ENCODE measurements around the gene TMEM52. TPM values are rescaled to one million over a fixed set of nuclear protein-coding genes. Genes with fewer than 3 reads are reported as not detected.
A peak's percentile ranks its signal among the peaks of the same experiment; 100 is the strongest.
"Not testable (repeated sequence)": the region's sequence is repeated elsewhere in the genome, so short reads cannot be mapped to it uniquely, and the experiment has no call there.

The TMEM52 gene
- total RNA-seq, 2 donors from 2014 or later: 3.5 to 9.8 TPM

DNA sequence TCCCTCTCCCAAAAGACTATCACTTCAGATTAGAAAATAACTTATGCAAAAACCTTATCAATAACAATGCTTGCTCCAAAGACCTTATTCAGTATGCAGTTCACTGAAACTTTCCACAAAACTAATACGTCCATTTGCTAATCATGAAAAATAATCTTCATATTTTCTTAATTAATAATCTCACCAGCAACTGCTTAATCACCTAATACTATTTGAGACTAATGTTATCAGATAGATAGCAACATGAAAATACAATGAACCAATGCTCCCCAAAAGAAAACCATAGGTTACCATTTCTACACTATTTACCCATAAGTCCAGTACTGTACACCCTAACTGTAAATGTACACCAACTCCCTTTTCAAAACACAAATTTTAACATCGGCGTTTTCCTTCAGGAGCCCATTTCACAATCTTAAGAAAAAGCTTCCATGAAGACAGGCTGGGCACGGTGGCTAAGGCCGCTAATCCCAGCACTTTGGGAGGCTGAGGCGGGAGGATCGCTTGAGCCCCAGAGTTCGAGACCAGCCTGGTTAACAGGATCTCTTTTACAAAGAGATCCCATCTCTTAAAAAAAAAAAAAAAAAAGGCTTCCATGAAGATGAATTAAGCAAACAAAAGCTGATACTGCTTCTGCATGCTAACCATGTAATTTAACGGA is 29.9 kb downstream of the TMEM52 start:
- Histone ChIP-seq H3K9me3 (no peaks in the 10 kb centered on the region), H3K27me3 (no peaks in the 10 kb centered on the region), H3K27ac (peak overlapping the region; percentile 71), H3K36me3 (no peaks in the 10 kb centered on the region), H3K4me1 (peaks cover 28% of the 10 kb centered on the region), H3K9ac (ENCODE audit: low read depth in 2 of 2, low read length in 2 of 2) (peak overlapping the region; percentile 81 to 88), H3K4me3 (peak overlapping the region; percentile 88)
- TF ChIP-seq, protein P1, sequence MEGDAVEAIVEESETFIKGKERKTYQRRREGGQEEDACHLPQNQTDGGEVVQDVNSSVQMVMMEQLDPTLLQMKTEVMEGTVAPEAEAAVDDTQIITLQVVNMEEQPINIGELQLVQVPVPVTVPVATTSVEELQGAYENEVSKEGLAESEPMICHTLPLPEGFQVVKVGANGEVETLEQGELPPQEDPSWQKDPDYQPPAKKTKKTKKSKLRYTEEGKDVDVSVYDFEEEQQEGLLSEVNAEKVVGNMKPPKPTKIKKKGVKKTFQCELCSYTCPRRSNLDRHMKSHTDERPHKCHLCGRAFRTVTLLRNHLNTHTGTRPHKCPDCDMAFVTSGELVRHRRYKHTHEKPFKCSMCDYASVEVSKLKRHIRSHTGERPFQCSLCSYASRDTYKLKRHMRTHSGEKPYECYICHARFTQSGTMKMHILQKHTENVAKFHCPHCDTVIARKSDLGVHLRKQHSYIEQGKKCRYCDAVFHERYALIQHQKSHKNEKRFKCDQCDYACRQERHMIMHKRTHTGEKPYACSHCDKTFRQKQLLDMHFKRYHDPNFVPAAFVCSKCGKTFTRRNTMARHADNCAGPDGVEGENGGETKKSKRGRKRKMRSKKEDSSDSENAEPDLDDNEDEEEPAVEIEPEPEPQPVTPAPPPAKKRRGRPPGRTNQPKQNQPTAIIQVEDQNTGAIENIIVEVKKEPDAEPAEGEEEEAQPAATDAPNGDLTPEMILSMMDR (IDR thresholded peaks at IDR 0.05): no peak
- no peak for DNase-seq
- intact Hi-C loops (cut with DNase I): no loop called here

DNA sequence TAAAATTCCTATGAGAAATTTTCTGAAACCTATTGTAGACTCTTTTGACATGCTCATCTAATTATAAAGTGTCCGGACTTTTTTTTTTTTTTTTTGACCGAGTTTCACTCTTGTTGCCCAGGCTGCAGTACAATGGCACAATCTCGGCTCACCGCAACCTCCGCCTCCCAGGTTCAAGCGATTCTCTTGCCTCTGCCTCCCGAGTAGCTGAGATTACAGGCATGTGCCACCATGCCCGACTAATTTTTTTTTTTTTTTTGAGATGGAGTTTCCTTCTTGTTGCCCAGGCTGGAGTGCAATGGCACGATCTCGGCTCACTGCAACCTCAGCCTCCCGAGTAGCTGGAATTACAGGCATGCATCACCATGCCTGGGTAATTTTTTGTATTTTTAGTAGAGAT is 35.2 kb downstream of the TMEM52 start:
- H3K27me3 ChIP-seq; H3K9ac ChIP-seq (ENCODE audit: low read depth in 2 of 2, low read length in 2 of 2); H3K9me3 ChIP-seq; intact Hi-C loops (cut with DNase I); H3K4me3 ChIP-seq; H3K27ac ChIP-seq; DNase-seq; H3K36me3 ChIP-seq: not testable (repeated sequence)
- H3K4me1 ChIP-seq: peaks cover 27% of the 10 kb centered on the region

DNA sequence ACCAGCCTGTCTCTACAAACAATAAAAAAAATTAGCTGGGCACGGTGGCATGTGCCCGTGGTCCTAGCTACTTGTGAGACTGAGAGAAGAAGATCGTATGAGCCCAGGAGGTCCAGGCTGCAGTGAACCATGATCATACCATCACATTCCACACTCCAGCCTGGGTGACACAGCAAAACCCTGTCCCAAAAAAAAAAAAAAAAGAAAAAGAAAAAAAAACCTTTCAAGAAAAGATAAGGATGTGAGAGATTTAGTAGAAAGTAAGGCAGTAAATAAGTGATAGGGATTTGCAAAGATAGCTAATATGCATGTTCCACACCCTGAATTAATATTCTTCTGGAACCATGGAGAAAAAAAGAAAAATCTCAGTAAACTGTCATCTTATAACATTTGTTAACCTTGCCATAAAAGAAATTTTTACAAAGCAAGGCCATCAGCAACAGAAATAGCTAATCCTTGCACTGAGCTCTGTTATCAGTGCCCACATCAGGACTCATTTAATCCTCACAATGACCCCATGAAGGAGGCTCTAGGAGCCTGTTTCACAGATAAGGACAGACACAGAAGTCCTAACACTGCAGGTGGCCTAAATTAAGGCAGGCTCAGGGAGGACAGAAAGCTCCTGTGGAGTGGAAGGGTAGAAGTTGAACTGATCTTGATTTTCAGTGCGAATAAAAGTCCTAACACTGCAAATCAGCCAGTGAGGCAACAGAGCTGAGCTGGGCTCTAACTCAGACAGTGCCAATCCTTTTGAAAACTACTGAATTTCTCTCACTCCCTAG is 35.8 kb downstream of the TMEM52 start:
- Histone ChIP-seq H3K4me1 (peaks cover 22% of the 10 kb centered on the region), H3K9ac (ENCODE audit: low read depth in 2 of 2, low read length in 2 of 2) (peak overlapping the region in 1 of 2 donors; percentile 47), H3K36me3 (no peaks in the 10 kb centered on the region), H3K27me3 (no peaks in the 10 kb centered on the region), H3K4me3 (no peak overlapping the region), H3K9me3 (no peaks in the 10 kb centered on the region), H3K27ac (peak overlapping the region; percentile 65)
- intact Hi-C loops (cut with DNase I): no loop called here
- TF ChIP-seq, protein P1 (IDR thresholded peaks at IDR 0.05): no peak
- no peak for DNase-seq

DNA sequence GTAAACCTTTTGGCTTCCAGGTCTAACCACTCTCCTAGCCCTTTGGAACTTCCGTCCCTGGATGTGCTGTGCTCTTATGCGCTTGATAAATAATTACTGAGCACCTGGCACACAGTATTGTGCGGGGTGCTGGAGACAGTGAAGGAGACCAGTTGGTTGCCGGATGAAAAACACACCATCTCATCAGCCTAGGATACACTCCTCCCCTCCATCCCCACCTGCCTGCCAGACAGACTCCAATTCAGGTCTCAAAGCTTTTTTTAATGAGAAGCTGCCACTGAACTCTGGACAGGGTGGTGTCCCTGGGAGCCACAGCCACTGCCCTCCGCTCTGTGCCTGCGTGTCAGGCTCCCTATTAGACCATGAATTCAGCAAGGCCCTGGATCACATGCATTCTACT is 37.4 kb downstream of the TMEM52 start:
- no peak overlapping the region for H3K4me3 ChIP-seq
- H3K36me3 ChIP-seq: no peaks in the 10 kb centered on the region
- H3K4me1 ChIP-seq: peaks cover 18% of the 10 kb centered on the region
- intact Hi-C loops (cut with DNase I): no loop called here
- H3K27me3 ChIP-seq: no peaks in the 10 kb centered on the region
- DNase-seq: peak; percentile 80
- H3K27ac ChIP-seq: peak overlapping the region; percentile 65
- TF ChIP-seq, protein P1 (IDR thresholded peaks at IDR 0.05): no peak
- H3K9ac ChIP-seq (ENCODE audit: low read depth in 2 of 2, low read length in 2 of 2): peak overlapping the region in 1 of 2 donors; percentile 57
- H3K9me3 ChIP-seq: no peaks in the 10 kb centered on the region

DNA sequence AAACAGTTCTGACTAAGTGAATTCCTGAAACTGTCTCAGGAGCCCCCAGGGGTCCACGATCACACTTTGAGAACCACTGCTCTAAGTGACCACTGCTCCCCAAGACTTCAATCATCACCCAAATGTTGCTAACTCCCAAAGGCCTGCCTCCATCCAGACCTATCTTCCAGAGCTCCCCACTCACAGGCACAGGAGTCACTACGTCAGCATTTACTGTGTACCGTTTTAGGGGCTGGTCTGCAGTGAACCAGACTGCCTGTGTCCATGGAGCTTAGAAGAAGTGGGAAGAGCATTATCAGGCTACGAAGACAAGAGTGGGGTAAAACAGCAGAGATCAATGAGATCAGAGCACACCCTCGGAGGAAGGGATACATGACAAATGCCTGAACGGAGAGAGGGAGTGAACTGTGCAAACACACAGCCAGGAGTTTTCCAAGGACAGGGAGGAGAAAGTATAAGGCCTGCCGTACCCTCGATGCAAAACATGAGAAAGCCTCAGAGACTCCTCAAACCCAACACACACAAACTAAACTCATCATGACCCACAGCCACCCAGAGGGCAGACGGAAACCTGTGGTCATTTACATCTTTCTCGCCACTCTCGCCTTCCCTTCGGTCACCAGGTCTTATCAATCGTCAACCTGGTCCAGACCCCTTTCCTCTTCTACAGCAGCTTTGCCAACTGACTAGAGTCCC is 38.3 kb downstream of the TMEM52 start:
- no peaks in the 10 kb centered on the region for H3K9me3 ChIP-seq
- TF ChIP-seq, protein P1 (IDR thresholded peaks at IDR 0.05): no peak
- intact Hi-C loops (cut with DNase I): no loop called here
- no peak overlapping the region for H3K4me3 ChIP-seq
- H3K9ac ChIP-seq (ENCODE audit: low read depth in 2 of 2, low read length in 2 of 2): peak overlapping the region in 1 of 2 donors; percentile 57
- peak overlapping the region; percentile 65 for H3K27ac ChIP-seq
- H3K36me3 ChIP-seq: no peaks in the 10 kb centered on the region
- peaks cover 24% of the 10 kb centered on the region for H3K4me1 ChIP-seq
- H3K27me3 ChIP-seq: no peaks in the 10 kb centered on the region
- no peak for DNase-seq

Data from colonic mucosa (tissue), 4 donors.